Peyer's patch (tissue), 4 donors: ENCODE data around the gene DPCD.

ENCODE experiments used
- CTCF ChIP-seq, 6 experiments: fragments of 450-650 bp in 4 of 6; fragments of 200-600 bp in 2 of 6; sonication (generic) in 1 of 6; IDR thresholded peaks; one replicate each; pipeline ENCODE4 v1.5.1; 2017 to 2019; ENCODE audit warnings: antibody characterized with exemption in 6 of 6, mild to moderate bottlenecking in 3 of 6, moderate library complexity in 1 of 6
- POLR2A ChIP-seq, 2 donors: fragments of 450-650 bp; IDR thresholded peaks; one replicate each; pipeline ENCODE4 v1.5.1; 2017; ENCODE audit warnings: antibody characterized with exemption in 2 of 2, mild to moderate bottlenecking in 2 of 2, moderate library complexity in 2 of 2

- no peak for TF ChIP-seq POLR2A (IDR thresholded peaks at IDR 0.05)
- TF ChIP-seq CTCF (IDR thresholded peaks at IDR 0.05): no peak
These were observed 59.1 kb downstream of the DPCD start for GRCh38 chr10:101647255-101647654.
